Hair follicle dermal papilla cell (primary cell): ENCODE data around the gene BMP4. TPM values are rescaled to one million over a fixed set of nuclear protein-coding genes. Genes with fewer than 3 reads are reported as not detected.

Experiments
- small RNA-seq: library from RNA; depleted of rRNA; stranded (forward); fragments of <200 nt; gene quantifications from one replicate; pipeline ENCODE3, GENCODE V24; 2012
- total RNA-seq: library from RNA; depleted of rRNA; stranded (reverse); fragments of >200 nt; gene quantifications from 2 replicates; pipeline ENCODE4 v1.2.3, GENCODE V29; 2012

BMP4 gene
- 4.5 and 5.0 TPM in 2 replicates for total RNA-seq

DNA sequence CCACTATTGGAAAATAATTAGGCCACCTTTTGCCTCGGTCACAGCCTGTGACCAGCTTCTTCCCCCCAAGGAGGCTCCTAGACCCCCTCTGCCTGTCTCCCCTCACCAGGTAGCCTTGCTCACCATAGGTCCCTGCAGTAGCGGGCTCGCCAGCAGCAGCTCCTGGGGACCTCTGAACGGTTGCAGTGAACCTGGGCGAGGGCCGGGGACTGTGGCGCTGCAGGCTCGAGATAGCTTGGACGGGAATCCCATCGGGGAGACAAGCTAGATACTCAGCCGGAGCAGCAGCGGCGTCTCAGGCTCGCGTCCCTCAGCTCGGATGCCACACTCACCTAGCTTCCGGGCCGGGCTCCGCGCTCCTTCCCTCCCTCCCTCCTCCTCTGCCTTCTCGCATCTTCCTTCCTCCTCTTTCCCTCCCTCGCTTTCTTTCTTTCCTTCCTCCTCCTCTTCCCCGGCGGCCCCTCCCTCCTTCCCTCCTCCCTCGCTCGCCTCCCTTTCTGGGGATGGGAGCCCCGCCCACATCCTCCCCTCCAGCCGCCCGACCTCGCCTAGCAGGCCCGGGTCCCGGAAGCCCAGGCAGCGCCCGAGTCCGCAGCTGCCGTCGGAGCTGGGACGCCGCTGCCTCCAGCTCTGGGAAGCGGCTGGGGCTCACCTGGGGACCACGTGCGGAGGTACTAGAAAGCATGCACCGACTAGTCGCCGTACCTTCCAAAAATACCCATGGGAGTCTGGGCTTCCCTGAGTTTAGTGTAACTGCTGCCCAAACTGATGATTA, at the start of gene BMP4:
TSS of gene BMP4 (minus strand) at position 399 of the 775 bp plus-strand sequence. CDS start 4,603 bp downstream, outside the sequence.

Small RNA genes lying within 50 kb of the gene (small RNA-seq; reads per million reads assigned to genes)
- gene MIR5580 = not detected
